ENCODE measurements around the gene ERVW-1.

GRCh38 chr7:92496876-92497275 is 19.1 kb upstream of the ERVW-1 start:
- no peak for TF ChIP-seq YY1 (tag by site-specific recombination; IDR thresholded peaks at IDR 0.05)
- no peak for TF ChIP-seq ZSCAN5A (tag by site-specific recombination; IDR thresholded peaks at IDR 0.05)
- TF ChIP-seq CTCF (tag by site-specific recombination; IDR thresholded peaks at IDR 0.05): no peak
- TF ChIP-seq ZNF639 (tag by site-specific recombination; IDR thresholded peaks at IDR 0.05): no peak
- no peak for TF ChIP-seq ZEB2 (tag by site-specific recombination; IDR thresholded peaks at IDR 0.05)
- TF ChIP-seq ZNF133 (tag by site-specific recombination; IDR thresholded peaks at IDR 0.05): no peak
- no peak for TF ChIP-seq ZNF660 (tag by site-specific recombination; IDR thresholded peaks at IDR 0.05)
- TF ChIP-seq ZNF2 (tag by site-specific recombination; IDR thresholded peaks at IDR 0.05): no peak
- TF ChIP-seq ZNF223 (tag by site-specific recombination; IDR thresholded peaks at IDR 0.05): no peak
- TF ChIP-seq HOXC10 (CRISPR knock-in tag; IDR thresholded peaks at IDR 0.05): no peak
- TF ChIP-seq ZNF18 (tag by site-specific recombination; IDR thresholded peaks at IDR 0.05): no peak

All from HEK293 (cell line).